HUES6 (cell line): Measurements from ENCODE around the gene KCNH1.

Experiments used
- H3K27ac ChIP-seq: 2 replicates; pipeline ENCODE4 v1.7.0; 2013; ENCODE audit warnings: low read depth, mild to moderate bottlenecking, low read length, inconsistent platforms
- H3K27me3 ChIP-seq: 2 replicates; pipeline ENCODE4 v1.6.1; 2013; ENCODE audit warnings: low read length; ENCODE audit not compliant: control insufficient read depth, insufficient read depth
- H3K36me3 ChIP-seq: 2 replicates; pipeline ENCODE4 v1.6.1; 2013; ENCODE audit warnings: low read length; ENCODE audit not compliant: control insufficient read depth, insufficient read depth
- H3K4me1 ChIP-seq: 2 replicates; pipeline ENCODE4 v1.6.1; 2013; ENCODE audit warnings: low read length; ENCODE audit not compliant: control insufficient read depth, insufficient read depth
- H3K4me3 ChIP-seq: 2 replicates; pipeline ENCODE4 v1.5.1; 2013; ENCODE audit warnings: low read depth, low read length
- H3K9ac ChIP-seq: one replicate; pipeline ENCODE4 v1.6.1; 2013; ENCODE audit warnings: mild to moderate bottlenecking, low read length
- H3K9me3 ChIP-seq: 2 replicates; pipeline ENCODE4 v1.6.1; 2013; ENCODE audit warnings: low read depth, low read length; ENCODE audit not compliant: control insufficient read depth, insufficient read depth

KCNH1 gene

DNA sequence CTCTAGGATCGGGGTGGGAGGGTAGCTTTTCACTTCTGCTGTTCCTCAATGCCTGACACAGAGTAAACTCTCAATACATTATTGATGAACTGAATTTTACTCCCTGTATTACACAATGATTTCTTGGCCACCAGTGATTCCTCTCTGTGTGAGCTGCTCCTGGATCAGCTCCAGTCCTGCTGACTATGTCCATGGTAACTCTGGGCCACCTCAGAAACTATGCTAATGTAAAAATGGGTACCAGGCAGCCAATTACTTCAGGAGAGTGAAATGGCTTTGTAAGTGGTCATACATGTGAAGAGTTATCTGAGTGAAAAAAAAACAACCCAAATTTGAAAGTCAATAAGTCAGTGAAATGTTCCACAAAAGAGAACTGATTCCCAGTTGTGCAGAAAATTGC is 311.0 kb downstream of the KCNH1 start:
- Histone ChIP-seq H3K36me3 (no peaks in the 10 kb centered on the region), H3K9ac (no peak overlapping the region), H3K4me3 (no peak overlapping the region), H3K27me3 (no peaks in the 10 kb centered on the region), H3K27ac (no peak overlapping the region), H3K9me3 (no peaks in the 10 kb centered on the region), H3K4me1 (no peaks in the 10 kb centered on the region)

- Histone ChIP-seq H3K36me3 (no peaks in the 10 kb centered on the region), H3K9ac (no peak overlapping the region), H3K4me1 (no peaks in the 10 kb centered on the region), H3K27ac (no peak overlapping the region), H3K9me3 (no peaks in the 10 kb centered on the region), H3K4me3 (no peak overlapping the region), H3K27me3 (no peaks in the 10 kb centered on the region)
These were observed 311.7 kb downstream of the KCNH1 start for GRCh38 chr1:210822241-210822640.

GRCh38 chr1:210821615-210822014 is 312.3 kb downstream of the KCNH1 start:
- Histone ChIP-seq H3K9me3 (no peaks in the 10 kb centered on the region), H3K4me3 (no peak overlapping the region), H3K27me3 (no peaks in the 10 kb centered on the region), H3K9ac (no peak overlapping the region), H3K36me3 (no peaks in the 10 kb centered on the region), H3K27ac (no peak overlapping the region), H3K4me1 (no peaks in the 10 kb centered on the region)

DNA sequence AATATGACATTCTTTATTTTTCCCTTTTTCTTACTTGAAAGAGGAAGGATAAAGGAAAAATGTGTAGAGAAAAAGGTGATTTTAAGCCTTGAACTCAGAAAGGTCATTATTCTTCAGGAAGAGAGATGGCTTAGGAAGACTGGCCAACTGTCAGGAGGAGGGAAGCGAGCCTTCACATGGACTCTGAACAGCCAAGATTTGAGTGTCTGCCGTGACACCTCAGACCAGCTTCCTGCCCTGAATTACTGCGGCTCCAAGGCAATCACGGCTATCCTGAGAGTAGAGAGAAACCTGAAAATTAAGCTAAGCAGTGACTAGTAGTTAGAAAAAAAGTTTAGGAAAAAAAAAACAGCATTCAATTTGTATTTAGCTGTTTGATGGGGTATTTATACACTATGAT is 314.7 kb downstream of the KCNH1 start:
- no peak overlapping the region for H3K9ac ChIP-seq
- H3K4me3 ChIP-seq = no peak overlapping the region
- H3K36me3 ChIP-seq = no peaks in the 10 kb centered on the region
- no peaks in the 10 kb centered on the region for H3K9me3 ChIP-seq
- no peaks in the 10 kb centered on the region for H3K27me3 ChIP-seq
- H3K27ac ChIP-seq = no peak overlapping the region
- H3K4me1 ChIP-seq = no peaks in the 10 kb centered on the region

DNA sequence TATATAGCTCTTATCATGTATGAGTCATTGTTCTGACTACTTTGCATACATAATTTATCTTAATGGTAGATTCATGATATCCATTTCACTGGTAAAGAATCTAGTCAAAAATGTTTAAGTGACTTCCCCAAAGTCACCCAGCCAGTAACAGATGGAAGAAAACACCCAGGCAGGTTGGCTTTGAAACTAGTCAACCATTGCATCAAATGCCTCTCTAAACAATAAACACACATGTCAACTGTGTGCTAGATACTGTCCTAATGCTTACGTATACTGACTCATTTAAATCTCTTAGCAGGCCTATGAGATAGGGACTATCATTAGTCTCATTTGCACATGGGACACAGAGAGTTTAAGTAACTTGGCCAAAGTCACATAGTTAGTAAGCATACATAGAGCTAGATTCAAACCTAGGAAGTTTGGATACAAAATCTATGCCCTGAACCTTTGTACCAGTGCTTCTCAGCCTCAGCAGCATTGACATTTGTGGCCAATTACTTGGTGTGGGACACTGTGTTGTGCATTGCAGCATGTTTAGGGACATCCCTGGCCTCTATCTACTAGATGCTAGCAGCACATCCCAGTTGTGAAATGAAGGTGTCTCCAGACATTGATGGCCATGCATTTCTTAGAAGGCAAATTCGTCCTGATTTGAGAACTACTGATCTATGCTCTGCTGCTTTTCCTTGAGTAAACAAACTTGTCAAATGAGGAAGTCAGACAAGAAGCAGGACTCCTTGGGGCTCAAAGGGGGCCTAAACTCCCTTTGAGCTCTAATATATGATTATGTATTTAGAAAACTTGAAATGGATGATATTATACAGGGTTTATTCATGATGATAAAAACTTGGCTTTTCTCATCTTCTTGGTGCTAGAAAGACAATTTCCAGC is 316.3 kb downstream of the KCNH1 start:
- Histone ChIP-seq H3K27me3 (no peaks in the 10 kb centered on the region), H3K4me3 (no peak overlapping the region)

GRCh38 chr1:210815641-210816550 is 318.1 kb downstream of the KCNH1 start:
- Histone ChIP-seq H3K9ac (no peak overlapping the region), H3K36me3 (no peaks in the 10 kb centered on the region), H3K4me1 (no peaks in the 10 kb centered on the region), H3K4me3 (no peak overlapping the region), H3K27me3 (no peaks in the 10 kb centered on the region), H3K9me3 (no peaks in the 10 kb centered on the region), H3K27ac (no peak overlapping the region)

More for the DNA sequence above, 316.3 kb downstream of the KCNH1 start:
- no peaks in the 10 kb centered on the region for H3K4me1 ChIP-seq
- no peak overlapping the region for H3K9ac ChIP-seq
- no peaks in the 10 kb centered on the region for H3K9me3 ChIP-seq
- H3K36me3 ChIP-seq = no peaks in the 10 kb centered on the region
- no peak overlapping the region for H3K27ac ChIP-seq

DNA sequence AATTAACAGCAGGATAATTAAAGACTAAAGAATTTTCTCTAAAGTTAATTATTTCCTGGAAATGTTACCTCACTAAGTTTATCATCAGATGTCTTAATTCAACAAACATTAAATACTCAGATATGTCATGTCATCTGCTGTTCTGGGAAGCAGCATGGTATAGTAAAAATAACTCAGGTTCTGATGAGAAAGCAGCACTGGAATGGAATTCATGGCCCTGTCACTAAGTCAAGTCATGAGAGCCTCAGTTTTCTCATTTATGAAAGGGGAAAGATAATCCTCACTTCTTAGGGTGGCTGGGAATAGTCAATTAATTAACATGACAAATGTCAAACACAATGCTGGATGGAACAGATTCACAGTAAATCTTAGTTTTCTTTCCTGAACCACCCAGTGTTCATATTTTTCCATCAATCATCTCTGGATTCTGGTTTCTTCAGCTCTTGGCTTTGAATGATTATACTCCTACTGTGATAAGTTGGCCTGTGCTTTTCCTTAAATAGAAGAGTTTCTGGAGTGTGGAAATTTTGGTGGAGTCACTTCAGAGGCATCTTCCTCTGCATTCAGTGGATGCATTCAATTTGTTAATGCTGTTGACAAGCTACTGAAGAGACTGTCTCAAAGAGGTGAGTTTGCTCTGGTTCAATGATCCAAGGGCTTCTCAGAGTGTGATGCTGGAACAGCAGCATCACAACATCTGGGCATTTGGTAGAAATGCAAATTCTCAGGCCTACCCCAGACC is 319.4 kb downstream of the KCNH1 start:
- Histone ChIP-seq H3K4me1 (no peaks in the 10 kb centered on the region), H3K27me3 (no peaks in the 10 kb centered on the region), H3K9ac (no peak overlapping the region), H3K4me3 (no peak overlapping the region), H3K9me3 (no peaks in the 10 kb centered on the region), H3K36me3 (no peaks in the 10 kb centered on the region), H3K27ac (no peak overlapping the region)

DNA sequence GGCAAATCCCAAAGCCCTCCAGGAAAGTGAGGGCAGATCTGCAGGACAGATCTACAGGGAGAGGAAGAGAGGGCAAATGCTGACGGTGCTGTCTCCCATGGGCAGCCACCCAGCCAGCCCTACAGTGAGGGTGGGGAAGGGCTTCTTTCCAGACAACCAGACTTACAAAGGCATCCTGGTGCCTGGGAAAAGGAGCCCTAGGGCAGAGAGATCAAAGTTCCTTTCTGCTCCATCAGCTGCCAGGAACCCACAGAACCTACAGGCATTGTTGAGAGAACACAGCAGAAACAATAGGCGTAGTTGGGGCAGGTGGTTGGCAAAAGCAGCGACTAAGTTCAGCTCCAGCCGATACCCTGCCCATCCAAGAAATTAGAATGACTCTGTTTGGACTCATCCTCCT is 332.4 kb downstream of the KCNH1 start:
- Histone ChIP-seq H3K27ac (no peak overlapping the region), H3K36me3 (no peaks in the 10 kb centered on the region), H3K9me3 (no peaks in the 10 kb centered on the region), H3K9ac (no peak overlapping the region), H3K4me3 (no peak overlapping the region), H3K4me1 (no peaks in the 10 kb centered on the region), H3K27me3 (no peaks in the 10 kb centered on the region)

DNA sequence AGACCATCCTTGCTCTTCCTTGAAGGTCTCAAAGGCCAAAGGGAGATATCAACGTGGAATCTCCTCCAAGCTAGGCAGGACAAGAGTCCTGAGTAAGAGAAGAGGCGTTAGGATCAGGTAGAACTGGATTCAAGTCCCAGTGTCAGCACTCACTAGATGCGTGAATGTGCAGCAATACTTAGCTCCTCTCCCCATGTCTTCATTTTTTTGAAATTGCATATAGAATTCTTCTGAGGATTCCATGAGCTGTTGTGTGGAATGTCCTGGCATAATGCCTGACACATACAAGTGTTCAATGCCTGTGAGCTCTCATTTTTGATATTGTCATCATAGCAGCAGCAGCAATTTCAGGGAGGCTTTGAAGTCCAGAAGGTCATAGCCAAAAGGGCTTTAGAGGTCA is 333.2 kb downstream of the KCNH1 start:
- Histone ChIP-seq H3K9me3 (no peaks in the 10 kb centered on the region), H3K27ac (no peak overlapping the region), H3K36me3 (no peaks in the 10 kb centered on the region), H3K9ac (no peak overlapping the region), H3K4me3 (no peak overlapping the region), H3K27me3 (no peaks in the 10 kb centered on the region), H3K4me1 (no peaks in the 10 kb centered on the region)

- Histone ChIP-seq H3K9me3 (no peaks in the 10 kb centered on the region), H3K27ac (no peak overlapping the region), H3K9ac (no peak overlapping the region), H3K27me3 (no peaks in the 10 kb centered on the region), H3K4me1 (no peaks in the 10 kb centered on the region), H3K4me3 (no peak overlapping the region), H3K36me3 (no peaks in the 10 kb centered on the region)
These were observed 333.6 kb downstream of the KCNH1 start for GRCh38 chr1:210800301-210800700.
